LNCaP clone FGC (cell line): ENCODE results near the gene KRTAP1-4.

Experiments used
- DNase-seq: peaks from one replicate; pipeline ENCODE4 v3.0.0-alpha.2; 2011; ENCODE audit warnings: low read depth
- H3K4me3 ChIP-seq: 2 replicates; pipeline ENCODE4 v1.5.1; 2011; ENCODE audit warnings: mild to moderate bottlenecking, low read depth, low read length, control low read depth
- CTCF ChIP-seq: IDR thresholded peaks from 2 replicates; pipeline ENCODE4 v1.5.1; 2012; ENCODE audit warnings: mild to moderate bottlenecking; ENCODE audit not compliant: control insufficient read depth, insufficient read depth; ENCODE audit errors: extremely low read depth

KRTAP1-4 gene

GRCh38 chr17:41019415-41019814 lies 10.6 kb downstream of the KRTAP1-4 start:
- no peak for TF ChIP-seq CTCF
- no peak for DNase-seq
- H3K4me3 ChIP-seq, result no peak overlapping the region

- no peak for TF ChIP-seq CTCF
- no peak overlapping the region for H3K4me3 ChIP-seq
- DNase-seq, result no peak
These were observed 11.5 kb downstream of the KRTAP1-4 start for GRCh38 chr17:41018541-41018940.

GRCh38 chr17:41016578-41017215 lies 13.3 kb downstream of the KRTAP1-4 start:
- H3K4me3 ChIP-seq, result no peak overlapping the region
- no peak for DNase-seq
- no peak for TF ChIP-seq CTCF

GRCh38 chr17:41015454-41015853 lies 14.5 kb downstream of the KRTAP1-4 start:
- TF ChIP-seq CTCF, result no peak
- no peak for DNase-seq
- no peak overlapping the region for H3K4me3 ChIP-seq

GRCh38 chr17:41013606-41014005 lies 16.4 kb downstream of the KRTAP1-4 start:
- no peak overlapping the region for H3K4me3 ChIP-seq
- TF ChIP-seq CTCF, result no peak
- no peak for DNase-seq

- no peak for TF ChIP-seq CTCF
- DNase-seq, result no peak
- no peak overlapping the region for H3K4me3 ChIP-seq
These were observed 16.8 kb downstream of the KRTAP1-4 start for GRCh38 chr17:41013181-41013580.
